Esophagus (tissue), 2 donors: ENCODE data around the gene C4orf54. TPM values are rescaled to one million over a fixed set of nuclear protein-coding genes. Genes with fewer than 3 reads are reported as not detected.

Experiments
- H3K27ac ChIP-seq, 2 donors: one replicate each; pipeline ENCODE4 v1.5.1; 2013; ENCODE audit warnings: low read depth in 2 of 2, mild to moderate bottlenecking in 2 of 2, inconsistent platforms in 1 of 2, low read length in 1 of 2, moderate library complexity in 1 of 2
- H3K27me3 ChIP-seq, 2 donors: one replicate each; pipeline ENCODE4 v1.6.1; 2013; ENCODE audit warnings: low read length in 2 of 2, control low read depth in 1 of 2, mild to moderate bottlenecking in 1 of 2; ENCODE audit not compliant: insufficient read depth in 2 of 2, control insufficient read depth in 1 of 2
- H3K36me3 ChIP-seq, 2 donors: one replicate each; pipeline ENCODE4 v1.6.1; 2013; ENCODE audit warnings: low read length in 1 of 2; ENCODE audit not compliant: control insufficient read depth in 2 of 2, insufficient read depth in 2 of 2
- H3K4me1 ChIP-seq, 2 donors: one replicate each; pipeline ENCODE4 v1.6.1; 2013; ENCODE audit warnings: low read length in 1 of 2; ENCODE audit not compliant: control insufficient read depth in 2 of 2, insufficient read depth in 2 of 2
- H3K4me3 ChIP-seq, 2 donors: one replicate each; pipeline ENCODE4 v1.5.1; 2013; ENCODE audit warnings: low read length in 2 of 2, mild to moderate bottlenecking in 2 of 2, low read depth in 1 of 2, moderate library complexity in 1 of 2
- H3K9me3 ChIP-seq, 2 donors: one replicate each; pipeline ENCODE4 v1.6.1; 2013; ENCODE audit warnings: mild to moderate bottlenecking in 2 of 2, low read depth in 1 of 2, low read length in 1 of 2, moderate library complexity in 1 of 2; ENCODE audit not compliant: control insufficient read depth in 2 of 2, insufficient read depth in 1 of 2
- WGBS, 2 donors: extraction: QIAGEN DNeasy Blood & Tissue Kit; methylation state at CpG; one replicate each; pipeline ENCODE4 v1.1.7; 2013; 5-methylcytosine and 5-hydroxymethylcytosine counted together
- polyA plus RNA-seq, 2 donors: library from polyadenylated mRNA; stranded (reverse); fragments of 200-250 nt; gene quantifications; one replicate each; pipeline ENCODE4 v1.2.3, GENCODE V29; 2013
- donor health status: healthy with polysubstance abuse.
- donor health status: Bipolar disorder and iron deficiency.

Gene C4orf54
- polyA plus RNA-seq, 2 donors: under 0.01 to 0.04 TPM

DNA sequence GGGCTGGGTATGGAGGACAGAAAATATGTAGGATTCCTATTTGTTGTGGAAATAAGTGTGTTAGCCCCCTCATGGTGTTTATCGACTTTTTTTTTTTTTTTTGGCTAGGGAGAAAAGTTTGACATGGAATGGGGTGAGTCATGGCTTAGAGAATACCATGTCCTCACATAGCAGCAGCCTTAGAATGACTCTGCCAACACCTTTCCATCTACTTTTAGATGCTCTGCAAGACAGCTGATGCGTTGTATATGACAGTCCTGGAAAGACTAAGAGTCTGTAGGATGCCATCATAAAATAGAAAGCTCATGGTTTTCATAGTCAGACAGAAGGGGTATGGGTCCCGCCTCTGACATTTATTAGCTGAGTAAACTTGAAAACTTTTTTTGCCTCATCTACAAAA, 45.3 kb downstream of the C4orf54 start:
- Histone ChIP-seq H3K27ac (no peak overlapping the region), H3K27me3 (no peaks in the 10 kb centered on the region), H3K36me3 (no peaks in the 10 kb centered on the region), H3K4me1 (no peaks in the 10 kb centered on the region), H3K4me3 (no peak overlapping the region), H3K9me3 (no peaks in the 10 kb centered on the region)
- WGBS, 2 donors: 69 to 78% methylated on average over 3 of the region's 3 CpGs

- Histone ChIP-seq H3K4me1 (no peaks in the 10 kb centered on the region), H3K9me3 (no peaks in the 10 kb centered on the region), H3K36me3 (no peaks in the 10 kb centered on the region), H3K27ac (no peak overlapping the region), H3K27me3 (no peaks in the 10 kb centered on the region), H3K4me3 (no peak overlapping the region)
- 43 to 60% methylated on average over 5 of the region's 5 CpGs for WGBS, 2 donors
Measured at GRCh38 chr4:99610605-99611175, 46.9 kb downstream of the C4orf54 start.

DNA sequence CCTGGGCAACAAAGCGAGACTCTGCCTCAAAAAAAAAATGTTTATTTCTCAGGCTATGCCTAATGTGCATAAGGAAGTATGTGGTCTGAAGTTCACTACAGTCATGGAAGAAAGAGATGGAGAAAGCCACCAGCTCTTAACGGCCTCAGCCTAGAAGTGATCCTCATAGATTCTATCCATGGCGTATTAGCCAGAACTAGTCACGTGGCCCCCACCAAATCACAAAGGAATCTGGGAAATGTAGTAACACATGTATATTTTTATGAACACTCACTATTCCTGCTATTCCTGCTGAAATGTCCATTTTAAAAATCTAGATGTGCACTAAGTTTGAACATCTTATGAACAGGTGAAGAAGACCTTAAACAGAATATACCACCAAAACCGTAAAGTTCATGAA, 49.2 kb downstream of the C4orf54 start:
- Histone ChIP-seq H3K9me3 (no peaks in the 10 kb centered on the region), H3K27me3 (no peaks in the 10 kb centered on the region), H3K27ac (no peak overlapping the region), H3K4me1 (no peaks in the 10 kb centered on the region), H3K4me3 (no peak overlapping the region), H3K36me3 (no peaks in the 10 kb centered on the region)
- 92 to 95% methylated on average over 5 of the region's 5 CpGs for WGBS, 2 donors

Other genes with a start within 250 kb of the C4orf54 start
- gene ADH7, start 222.5 kb downstream of the C4orf54 start, polyA plus RNA-seq: 100 to 1,000 TPM; 208 to 250 TPM
- under 1 TPM in 1 of 2 donors, not detected in 1; 0.01 TPM for gene C4orf17, start 146.8 kb downstream of the C4orf54 start, polyA plus RNA-seq
- 1 to 10 TPM; 2.2 to 3.2 TPM for gene TRMT10A, start 93.8 kb downstream of the C4orf54 start, polyA plus RNA-seq
- under 1 TPM; 0.05 to 0.08 TPM for gene MTTP, start 83.0 kb downstream of the C4orf54 start, polyA plus RNA-seq
- 10 to 100 TPM; 29.1 to 40.6 TPM for gene DAPP1, start 159.0 kb upstream of the C4orf54 start, polyA plus RNA-seq
- gene LAMTOR3, start 236.6 kb upstream of the C4orf54 start, polyA plus RNA-seq: 10 to 100 TPM; 49.4 to 76.2 TPM